GM10248 (cell line): ENCODE data around the gene ZNF717.
"Not testable (repeated sequence)": the region's sequence is repeated elsewhere in the genome, so short reads cannot be mapped to it uniquely, and the experiment has no call there.

ENCODE experiments used
- CTCF ChIA-PET: fragments of 300-600 bp; sonication (Branson Sonifier 250); formaldehyde crosslinking; extraction: SDS; loops from one replicate; lab custom pipeline; 2021; ENCODE audit warnings: antibody characterized with exemption; lab: Yijun Ruan, JAX
- POLR2A ChIA-PET: fragments of 350-650 bp; sonication (Branson Sonifier 250); formaldehyde crosslinking; extraction: SDS; loops from one replicate; lab custom pipeline; 2020; ENCODE audit warnings: antibody characterized with exemption; lab: Yijun Ruan, JAX
- DNase-seq: peaks from one replicate; pipeline ENCODE4 v3.0.0; 2012; ENCODE audit errors: extremely low spot score
- TF ChIP-seq, protein P1 (sequence below): IDR thresholded peaks from 2 replicates; pipeline ENCODE4 v1.5.1; 2012; ENCODE audit warnings: mild to moderate bottlenecking, low read depth; ENCODE audit errors: extremely low read depth, missing control alignments, control extremely low read depth

Gene ZNF717

DNA sequence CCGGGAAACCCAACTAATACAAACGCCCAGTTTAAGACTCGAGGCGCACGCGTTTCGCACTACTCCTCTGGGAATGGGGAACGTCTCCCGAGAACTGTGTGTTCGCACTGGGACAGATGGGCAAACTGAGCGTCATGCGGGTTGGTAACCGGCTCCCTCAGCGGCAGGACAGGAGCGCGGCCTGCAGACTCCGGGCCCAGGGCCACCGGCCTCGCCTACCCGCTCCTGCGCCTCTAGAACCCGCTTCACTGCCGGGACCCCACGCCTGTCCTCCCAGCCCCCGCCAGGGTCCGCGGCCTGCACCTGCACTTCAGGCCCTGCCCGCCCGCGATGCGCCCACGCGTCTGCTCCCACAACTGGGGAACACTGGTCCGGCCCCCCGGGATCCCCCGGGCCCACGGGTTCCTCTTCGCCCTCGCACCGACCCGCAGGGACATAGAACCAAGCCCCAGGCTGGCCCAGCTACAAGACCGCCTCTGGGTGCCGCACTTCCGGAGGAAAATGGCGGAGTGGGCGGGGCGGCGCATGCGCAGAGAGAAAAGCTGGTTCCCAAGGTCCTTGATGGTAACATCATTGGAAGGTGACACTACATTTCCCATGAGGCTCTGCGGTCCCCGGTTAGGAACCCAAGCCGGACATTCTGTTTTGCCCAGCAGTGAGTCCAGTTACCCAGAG lies at the start of gene ZNF717:
Gene ZNF717 (minus strand): TSS at position 469 of the 675 bp plus-strand sequence. CDS start 2,187 bp downstream, outside the sequence.
- DNase-seq: peak; percentile 54

DNA sequence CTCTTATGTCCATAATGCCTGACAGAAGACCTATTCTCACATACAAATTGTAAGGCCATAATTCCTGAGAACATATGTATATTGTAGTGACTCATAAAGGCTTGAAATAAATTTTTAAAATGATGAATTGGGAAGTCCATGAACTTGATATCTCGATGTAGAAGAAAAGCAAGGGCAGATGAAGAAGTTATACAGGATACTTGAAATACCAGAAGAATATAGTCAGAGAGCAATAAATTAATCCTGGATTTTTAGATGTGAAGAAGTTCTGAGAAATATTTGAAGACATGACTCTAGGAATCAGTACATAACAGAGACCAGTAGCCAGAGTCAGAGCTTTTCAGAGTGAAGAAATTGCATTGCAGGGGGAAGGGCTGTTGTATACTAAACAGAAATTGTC lies 45.7 kb upstream of the ZNF717 start:
- CTCF ChIA-PET: interaction anchor here (1.6 kb wide), 1 partner anchor 32 kb away, joined by 3 read pairs; no protein-coding TSS in a partner anchor
- POLR2A ChIA-PET, DNase-seq: not testable (repeated sequence)

More for the DNA sequence above, at the start of gene ZNF717:
- POLR2A ChIA-PET, CTCF ChIA-PET: not testable (repeated sequence)

DNA sequence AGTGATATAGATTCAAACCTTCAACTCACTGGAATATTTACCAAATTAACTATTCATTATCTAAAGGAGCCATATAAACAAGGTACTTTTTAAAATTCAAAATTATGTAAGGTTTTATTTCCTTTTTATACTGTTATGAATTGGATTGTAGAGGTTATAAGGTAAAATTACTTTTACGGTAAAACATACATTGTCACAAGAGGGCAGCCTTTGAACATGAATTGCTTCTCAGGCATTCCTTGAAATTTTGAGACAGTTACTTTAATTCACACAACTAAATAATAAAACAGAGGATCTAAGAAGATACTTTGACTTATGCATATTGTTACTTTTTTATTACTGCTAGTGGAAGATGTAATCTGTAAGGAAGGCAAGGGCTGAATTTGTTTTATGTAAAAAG lies 32.7 kb upstream of the ZNF717 start:
- CTCF ChIA-PET, POLR2A ChIA-PET, DNase-seq: not testable (repeated sequence)

DNA sequence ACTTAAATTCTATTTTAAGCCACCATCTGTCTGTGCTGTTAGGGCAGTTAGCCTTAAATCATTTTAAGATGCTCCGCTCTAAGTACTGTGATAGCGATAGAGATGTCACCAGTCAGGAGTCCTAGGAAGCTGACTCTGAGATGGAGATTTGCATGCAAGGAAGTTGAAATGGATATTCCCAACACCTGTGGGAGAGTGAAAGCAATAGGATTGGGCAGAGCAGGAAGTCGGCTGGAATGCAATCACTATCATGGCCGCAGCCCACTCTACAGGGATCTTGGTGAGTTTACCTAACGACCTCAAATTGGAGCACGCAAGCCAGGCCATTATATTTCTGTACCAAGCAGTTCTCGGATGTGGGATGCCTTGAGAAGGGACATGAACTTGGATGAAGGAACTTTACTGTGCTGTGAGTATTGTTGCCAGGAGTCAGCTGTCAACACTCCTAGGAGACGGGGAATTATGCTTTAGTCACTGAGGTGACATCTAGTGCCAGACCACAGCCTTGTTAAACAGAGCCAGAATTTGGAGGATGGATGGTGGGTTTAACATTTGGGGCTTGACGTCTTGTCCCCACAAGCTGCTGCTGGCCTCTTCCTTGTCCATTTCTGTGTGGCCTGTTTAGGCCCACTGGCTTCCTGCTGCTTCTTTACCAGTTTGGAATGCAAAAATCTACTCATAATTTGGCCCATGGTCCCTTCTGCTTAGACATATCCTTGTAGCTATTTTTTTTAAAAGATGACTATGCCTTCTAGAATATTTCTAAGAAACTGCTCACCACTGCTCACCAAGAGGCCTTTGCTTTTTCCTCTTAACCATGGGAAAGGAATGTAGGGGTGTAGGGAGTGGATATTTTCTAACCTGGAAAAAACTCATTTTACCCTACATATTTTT lies 31.2 kb upstream of the ZNF717 start:
- CTCF ChIA-PET: interaction anchor here (0.7 kb wide), 1 partner anchor 14 kb away, joined by 3 read pairs; no protein-coding TSS in a partner anchor
- DNase-seq, POLR2A ChIA-PET: not testable (repeated sequence)

DNA sequence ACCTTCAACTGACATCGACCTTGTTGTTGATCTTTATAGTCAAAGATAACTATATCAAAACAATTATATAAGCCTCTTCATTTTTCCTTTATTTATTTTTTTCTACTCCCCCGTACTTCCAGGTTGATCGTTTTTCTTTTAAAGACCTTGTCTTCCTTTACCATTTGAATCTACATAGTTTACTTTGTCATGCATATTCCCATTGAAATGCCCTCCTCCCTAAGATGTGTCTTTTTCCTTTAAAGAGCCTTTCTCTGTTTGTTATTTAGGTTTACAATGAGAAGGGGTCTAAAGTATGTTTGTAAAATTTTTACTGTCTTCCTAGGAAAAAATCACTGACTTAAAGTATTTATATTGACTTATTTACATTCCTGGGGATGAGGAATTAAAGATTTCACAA lies 29.4 kb upstream of the ZNF717 start:
- TF ChIP-seq, protein P1, sequence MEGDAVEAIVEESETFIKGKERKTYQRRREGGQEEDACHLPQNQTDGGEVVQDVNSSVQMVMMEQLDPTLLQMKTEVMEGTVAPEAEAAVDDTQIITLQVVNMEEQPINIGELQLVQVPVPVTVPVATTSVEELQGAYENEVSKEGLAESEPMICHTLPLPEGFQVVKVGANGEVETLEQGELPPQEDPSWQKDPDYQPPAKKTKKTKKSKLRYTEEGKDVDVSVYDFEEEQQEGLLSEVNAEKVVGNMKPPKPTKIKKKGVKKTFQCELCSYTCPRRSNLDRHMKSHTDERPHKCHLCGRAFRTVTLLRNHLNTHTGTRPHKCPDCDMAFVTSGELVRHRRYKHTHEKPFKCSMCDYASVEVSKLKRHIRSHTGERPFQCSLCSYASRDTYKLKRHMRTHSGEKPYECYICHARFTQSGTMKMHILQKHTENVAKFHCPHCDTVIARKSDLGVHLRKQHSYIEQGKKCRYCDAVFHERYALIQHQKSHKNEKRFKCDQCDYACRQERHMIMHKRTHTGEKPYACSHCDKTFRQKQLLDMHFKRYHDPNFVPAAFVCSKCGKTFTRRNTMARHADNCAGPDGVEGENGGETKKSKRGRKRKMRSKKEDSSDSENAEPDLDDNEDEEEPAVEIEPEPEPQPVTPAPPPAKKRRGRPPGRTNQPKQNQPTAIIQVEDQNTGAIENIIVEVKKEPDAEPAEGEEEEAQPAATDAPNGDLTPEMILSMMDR: no peak
- CTCF ChIA-PET: no interaction called here
- POLR2A ChIA-PET: no interaction called here
- no peak for DNase-seq

DNA sequence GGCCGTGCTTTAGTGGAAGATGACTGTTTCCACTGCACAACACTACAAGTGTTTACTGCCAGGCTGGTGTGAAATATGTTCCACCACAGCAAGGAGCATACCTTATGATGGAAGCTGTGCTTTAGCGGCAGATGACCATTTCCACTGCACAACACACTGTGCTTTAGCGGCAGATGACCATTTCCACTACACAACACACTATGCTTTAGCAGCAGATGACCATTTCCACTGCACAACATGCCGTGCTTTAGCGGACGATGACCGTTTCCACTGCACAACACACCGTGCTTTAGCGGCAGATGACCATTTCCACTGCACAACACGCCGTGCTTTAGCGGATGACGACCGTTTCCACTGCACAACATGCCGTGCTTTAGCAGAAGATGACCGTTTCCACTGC lies 2.8 kb downstream of the ZNF717 start:
- ChIA-PET CTCF (no interaction called here), POLR2A (no interaction called here)
- TF ChIP-seq, protein P1: no peak
- DNase-seq: no peak

DNA sequence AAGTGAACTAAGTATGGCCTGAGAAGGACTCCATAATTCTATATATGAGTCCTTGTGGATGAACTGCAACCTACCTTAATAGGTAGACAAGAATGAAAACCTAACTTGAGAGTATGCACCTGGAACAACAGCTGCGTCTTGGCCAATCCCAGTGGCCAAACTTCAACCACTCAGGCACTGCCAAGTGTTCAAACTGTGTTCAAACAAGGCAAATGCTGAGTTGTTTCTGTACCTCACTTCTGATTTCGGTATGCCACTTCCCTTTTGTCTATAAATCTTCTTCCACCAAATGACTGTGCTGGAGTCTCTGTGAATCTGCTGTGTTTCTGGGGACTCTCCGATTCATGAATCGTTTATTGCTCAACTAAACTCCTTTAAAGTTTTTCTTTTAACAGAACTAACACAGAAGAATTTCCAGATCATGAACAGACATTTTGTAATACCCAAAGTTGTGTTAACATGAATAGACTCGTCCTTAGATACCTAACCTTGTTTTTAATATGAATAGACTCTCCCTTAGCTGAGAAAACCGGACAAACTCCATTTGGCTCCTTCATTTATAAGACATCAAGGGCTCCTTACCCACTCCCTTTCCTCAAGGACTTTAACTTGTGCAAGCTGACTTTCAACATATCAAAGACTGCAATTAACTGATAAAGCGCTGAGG lies 4.1 kb downstream of the ZNF717 start:
- ChIA-PET CTCF (no interaction called here), POLR2A (no interaction called here)
- no peak for DNase-seq
- TF ChIP-seq, protein P1: no peak

DNA sequence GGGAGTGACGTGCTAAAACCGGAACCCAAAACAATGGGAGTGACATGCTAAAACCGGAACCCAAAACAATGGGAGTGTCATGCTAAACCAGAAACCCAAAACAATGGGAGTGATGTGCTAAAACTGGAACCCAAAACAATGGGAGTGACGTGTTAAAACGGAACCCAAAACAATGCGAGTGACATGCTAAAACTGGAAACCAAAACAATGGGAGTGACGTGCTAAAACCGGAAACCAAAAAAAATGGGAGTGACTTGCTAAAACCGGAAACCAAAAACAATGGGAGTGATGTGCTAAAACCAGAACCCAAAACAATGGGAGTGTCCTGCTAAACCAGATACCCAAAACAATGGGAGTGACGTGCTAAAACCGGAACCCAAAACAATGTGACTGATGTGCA lies 7.6 kb downstream of the ZNF717 start:
- CTCF ChIA-PET, POLR2A ChIA-PET, DNase-seq: not testable (repeated sequence)

DNA sequence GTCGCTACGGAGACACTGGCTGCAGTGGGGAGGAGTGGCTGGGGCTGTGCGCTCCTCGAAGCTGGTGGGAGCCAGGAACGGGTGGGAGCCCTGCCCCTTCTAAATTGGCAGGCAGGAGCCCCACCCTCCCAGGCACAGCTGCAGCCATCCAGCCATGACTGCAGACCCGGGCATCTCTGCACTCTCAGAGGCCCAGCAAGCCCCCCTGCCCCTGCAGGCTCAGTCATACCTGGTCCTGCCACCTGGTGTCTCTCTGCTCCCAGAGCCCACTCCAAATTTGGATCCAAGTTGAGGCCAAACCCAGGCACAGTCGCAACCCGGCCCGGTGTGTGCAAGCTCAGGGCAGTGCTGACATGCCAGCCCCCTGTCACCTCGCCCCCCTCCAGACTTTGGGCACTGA lies 13.7 kb downstream of the ZNF717 start:
- DNase-seq, POLR2A ChIA-PET: not testable (repeated sequence)
- CTCF ChIA-PET: interaction anchor here (1.2 kb wide), 1 partner anchor 94 kb away, joined by 3 read pairs; no protein-coding TSS in a partner anchor
